K562 (cell line): ENCODE data around the gene TNFAIP6. TPM values are rescaled to one million over a fixed set of nuclear protein-coding genes. Genes with fewer than 3 reads are reported as not detected.

Experiments
- ATAC-seq: fragments of 200-7000 bp; cut with Tn5 transposase; 3 replicates; pipeline ENCODE4 v1.9.1; 2020; ENCODE audit warnings: moderate library complexity
- BruUV-seq: library from RNA; stranded (reverse); fragments of 400-500 nt; replicated peaks from 2 replicates; lab custom pipeline; 2021; lab: Mats Ljungman, UMichigan
- CTCF ChIA-PET: fragments of 300-600 bp; formaldehyde crosslinking; extraction: SDS; loops from one replicate; lab custom pipeline; 2021; ENCODE audit warnings: low intra/inter-chr PET ratio; lab: Yijun Ruan, JAX
- POLR2A ChIA-PET: fragments of 300-600, 350-650 bp; sonication (Branson Sonifier 250); formaldehyde crosslinking; extraction: SDS; loops from one replicate; lab custom pipeline; 2021; ENCODE audit warnings: antibody characterized with exemption, inconsistent platforms; lab: Yijun Ruan, JAX
- DNase-seq, 4 experiments: peaks; one replicate each; pipeline versions ENCODE4 v3.0.0 to v3.0.0-alpha.2; 2011 to 2018; ENCODE audit warnings: low spot score in 3 of 4, mixed read lengths in 3 of 4; ENCODE audit errors: extremely low read depth in 1 of 4
- FAIRE-seq: peaks from 2 replicates; lab custom pipeline; 2011; peaks lifted over from hg19 to GRCh38; lab: Jason Lieb, UNC
- H2AFZ ChIP-seq: 2 replicates; pipeline ENCODE4 v1.6.0; 2011; ENCODE audit warnings: low read depth, low read length, control low read depth, inconsistent platforms
- H3K27ac ChIP-seq: fragments of 200-600 bp; 3 replicates; pipeline ENCODE4 v1.8.0; 2011; ENCODE audit warnings: low read depth, mild to moderate bottlenecking, control low read depth, inconsistent platforms, low read length, moderate library complexity, mixed read lengths; ENCODE audit errors: extremely low read depth
- H3K27me3 ChIP-seq, 2 experiments: fragments of 300-600 bp in 1 of 2; 2 replicates in 1 of 2; 3 replicates in 1 of 2; pipeline versions ENCODE4 v1.6.0 to v1.8.0; 2011; ENCODE audit warnings: inconsistent platforms in 2 of 2, low read length in 2 of 2, mild to moderate bottlenecking in 1 of 2, mixed read lengths in 1 of 2, moderate library complexity in 1 of 2; ENCODE audit not compliant: control insufficient read depth in 2 of 2, insufficient read depth in 2 of 2
- H3K36me3 ChIP-seq: fragments of 300-600 bp; 3 replicates; pipeline ENCODE4 v1.8.0; 2011; ENCODE audit warnings: mild to moderate bottlenecking, low read length, inconsistent platforms; ENCODE audit not compliant: control insufficient read depth, insufficient read depth
- H3K4me1 ChIP-seq, 2 experiments: fragments of 200-600 bp in 1 of 2; replicated peaks in 1 of 2; 2 replicates in 1 of 2; 3 replicates in 1 of 2; pipeline versions ENCODE4 v1.5.1 to v1.8.0; 2011; ENCODE audit warnings: inconsistent platforms in 2 of 2, low read length in 2 of 2, mild to moderate bottlenecking in 1 of 2, mixed read lengths in 1 of 2, moderate library complexity in 1 of 2; ENCODE audit not compliant: control insufficient read depth in 2 of 2, insufficient read depth in 2 of 2
- H3K4me2 ChIP-seq: 2 replicates; pipeline ENCODE4 v1.6.1; 2011; ENCODE audit warnings: low read length, control low read depth, inconsistent platforms, mixed read lengths; ENCODE audit not compliant: insufficient read depth
- H3K4me3 ChIP-seq: fragments of 200-600 bp; sonication (generic), shearing (Covaris generic); 2 replicates; pipeline ENCODE4 v1.5.1; 2016; ENCODE audit warnings: control low read depth, inconsistent platforms
- H3K79me2 ChIP-seq: fragments of 200-600 bp; 3 replicates; pipeline ENCODE4 v1.8.0; 2011; ENCODE audit warnings: low read length, inconsistent platforms; ENCODE audit not compliant: control insufficient read depth, insufficient read depth
- H3K9ac ChIP-seq, 2 experiments: 2 replicates each; pipeline versions ENCODE4 v1.6.0 to v1.6.1; 2011; ENCODE audit warnings: low read depth in 2 of 2, low read length in 2 of 2, control low read depth in 1 of 2, inconsistent platforms in 1 of 2, mild to moderate bottlenecking in 1 of 2, mixed read lengths in 1 of 2; ENCODE audit not compliant: insufficient read depth in 1 of 2
- H3K9me1 ChIP-seq: one replicate; pipeline ENCODE4 v1.6.0; 2011; ENCODE audit warnings: inconsistent platforms, mild to moderate bottlenecking, low read length, moderate library complexity; ENCODE audit not compliant: control insufficient read depth, insufficient read depth
- H3K9me3 ChIP-seq: replicated peaks from 2 replicates; pipeline ENCODE4 v1.5.1; 2011; ENCODE audit warnings: low read depth, low read length, inconsistent platforms; ENCODE audit not compliant: control insufficient read depth, insufficient read depth
- H4K20me1 ChIP-seq: replicated peaks from 2 replicates; pipeline ENCODE4 v1.6.1; 2011; ENCODE audit warnings: low read length, inconsistent platforms, mixed read lengths; ENCODE audit not compliant: control insufficient read depth, insufficient read depth
- CBFA2T3 ChIP-seq: fragments of 450-650 bp; IDR thresholded peaks from 2 replicates; pipeline ENCODE4 v1.6.1; 2017
- SMAD1 ChIP-seq: fragments of 150-350 bp; IDR thresholded peaks from 2 replicates; pipeline ENCODE4 v1.6.1; 2014; ENCODE audit warnings: low read length, low read depth; ENCODE audit not compliant: partially characterized antibody
- ZBTB9 ChIP-seq: fragments of 450-650 bp; formaldehyde crosslinking; IDR thresholded peaks from 2 replicates; pipeline ENCODE4 v1.4.0; 2020; ENCODE audit warnings: mild to moderate bottlenecking, moderate library complexity
- ZNF239 ChIP-seq: fragments of 250-450 bp; sonication (Bioruptor Pico); IDR thresholded peaks from 2 replicates; pipeline ENCODE4 v1.4.0; 2020; ENCODE audit warnings: mild to moderate bottlenecking
- WGBS: fragments of 100-300 bp; shearing (Covaris generic); methylation state at CpG from one replicate; pipeline ENCODE4 v1.1.6; 2016; ENCODE audit warnings: low coverage, mixed read lengths; ENCODE audit not compliant: insufficient coverage; ENCODE audit errors: missing lambda C conversion rate; 5-methylcytosine and 5-hydroxymethylcytosine counted together
- in situ Hi-C: fragments of 300-500 bp; cut with MboI; formaldehyde crosslinking; loops from 4 replicates; pipeline ENCODE4 v1.15.0; 2018; ENCODE audit warnings: inconsistent platforms, mixed read lengths
- intact Hi-C: fragments of 100-400 bp; cut with micrococcal nuclease; formaldehyde crosslinking; loops from 2 replicates; pipeline ENCODE4 v1.14.2; 2022
- polyA plus RNA-seq, 8 experiments: library from polyadenylated mRNA; depleted of rRNA in 4 of 8; stranded (reverse) in 5 of 8; unstranded in 3 of 8; fragments of >200 nt; fragmentation: Nextera tagmentation in 2 of 8; fragmentation: Illumina TruSeq in 1 of 8; extraction: Ambion mirVana in 2 of 8; extraction: Trizol in 1 of 8; gene quantifications; 2 replicates each; pipeline versions ENCODE4 v1.2.1 to v1.2.3, GENCODE V29; 2011 to 2014; ENCODE audit warnings: inconsistent platforms in 1 of 8, missing spikeins in 1 of 8
- total RNA-seq, 7 experiments: library from RNA; depleted of rRNA in 6 of 7; stranded (reverse); fragments of >200 nt in 6 of 7; fragmentation: Illumina TruSeq in 2 of 7; extraction: Trizol in 2 of 7; gene quantifications; 2 replicates each; pipeline versions ENCODE4 v1.2.1 to v1.2.3, GENCODE V29; 2011 to 2021; ENCODE audit warnings: low replicate concordance in 1 of 7

The TNFAIP6 gene
- total and polyA plus RNA-seq, 9 of the 15 experiments (the other 6 are each of a cell fraction or from before 2014, with no cell fraction given), result 0.07 to 0.28 (median 0.08) TPM; not detected in 6

GRCh38 chr2:151334082-151334815 is 23.1 kb upstream of the TNFAIP6 start:
- H3K9me3 ChIP-seq, result no peaks in the 10 kb centered on the region
- no peak overlapping the region for H3K4me2 ChIP-seq
- FAIRE-seq (no peak), DNase-seq (no peak), ATAC-seq (no peak)
- intact Hi-C loops (no loop called here), in situ Hi-C loops (no loop called here)
- H3K4me1 ChIP-seq, result no peaks in the 10 kb centered on the region
- no peaks in the 10 kb centered on the region; a peak in 1 of 5 replicates for H3K27me3 ChIP-seq
- no peak overlapping the region for H3K4me3 ChIP-seq
- peak; percentile 54 for TF ChIP-seq ZNF239
- TF ChIP-seq SMAD1, result no peak
- ChIA-PET POLR2A (no interaction called here), CTCF (no interaction called here)
- WGBS, result 24% methylated on average over 3 of the region's 3 CpGs
- H2AFZ ChIP-seq, result peak overlapping the region; percentile 32
- H3K9me1 ChIP-seq, result no peaks in the 10 kb centered on the region
- H4K20me1 ChIP-seq, result no peaks in the 10 kb centered on the region
- H3K9ac ChIP-seq, result no peak overlapping the region
- H3K36me3 ChIP-seq, result no peaks in the 10 kb centered on the region
- BruUV-seq, result no TSS peak
- H3K27ac ChIP-seq, result no peak overlapping the region
- H3K79me2 ChIP-seq, result no peaks in the 10 kb centered on the region

- no peak overlapping the region for H3K27ac ChIP-seq
- H3K79me2 ChIP-seq, result no peaks in the 10 kb centered on the region
- no peaks in the 10 kb centered on the region for H3K36me3 ChIP-seq
- H3K27me3 ChIP-seq, result no peaks in the 10 kb centered on the region
- no peaks in the 10 kb centered on the region for H3K4me1 ChIP-seq
- no peak overlapping the region for H2AFZ ChIP-seq
- H3K4me2 ChIP-seq, result no peak overlapping the region
- 15% methylated on average over 2 of the region's 2 CpGs for WGBS
- ATAC-seq (peak; percentile 50), DNase-seq (no peak), FAIRE-seq (no peak)
- no peak overlapping the region for H3K9ac ChIP-seq
- intact Hi-C loops (loop anchor here (5.0 kb wide), 1 partner anchor 45 kb away; no protein-coding TSS in a partner anchor), in situ Hi-C loops (no loop called here)
- no peaks in the 10 kb centered on the region for H3K9me3 ChIP-seq
- TF ChIP-seq ZBTB9 (CRISPR knock-in tag), result no peak
- 0 out of 2 replicates have a peak, but pooled peaks have one; percentile 7 for TF ChIP-seq CBFA2T3
- no TSS peak for BruUV-seq
- H3K4me3 ChIP-seq, result no peak overlapping the region
- H4K20me1 ChIP-seq, result no peaks in the 10 kb centered on the region
- ChIA-PET CTCF (no interaction called here), POLR2A (no interaction called here)
- H3K9me1 ChIP-seq, result no peaks in the 10 kb centered on the region
Observed at GRCh38 chr2:151336863-151337371, 20.5 kb upstream of the TNFAIP6 start.
